Lung (tissue), 12 donors: Measurements from ENCODE around the gene ENOX2. TPM values are rescaled to one million over a fixed set of nuclear protein-coding genes. Genes with fewer than 3 reads are reported as not detected.
A peak's percentile ranks its signal among the peaks of the same experiment; 100 is the strongest.

Source experiments
- ATAC-seq: fragments of 200-7000 bp; cut with Tn5 transposase; one replicate; pipeline ENCODE4 v1.9.1; 2020; ENCODE audit warnings: moderate number of reproducible peaks; ENCODE audit not compliant: insufficient read depth, low FRiP score
- DNase-seq, 3 donors: peaks; one replicate each; pipeline ENCODE4 v3.0.0-alpha.2; 2013 to 2017
- H3K27ac ChIP-seq, 2 donors: one replicate each; pipeline ENCODE4 v1.5.1; 2013; ENCODE audit warnings: mild to moderate bottlenecking in 2 of 2, moderate library complexity in 2 of 2, control low read depth in 1 of 2, inconsistent platforms in 1 of 2, low read depth in 1 of 2, low read length in 1 of 2
- H3K27me3 ChIP-seq, 3 donors: one replicate each; pipeline ENCODE4 v1.5.1; 2013; ENCODE audit warnings: low read length in 2 of 3; ENCODE audit not compliant: control insufficient read depth in 3 of 3, insufficient read depth in 3 of 3
- H3K36me3 ChIP-seq, 4 donors: one replicate each; pipeline ENCODE4 v1.5.1; 2013; ENCODE audit warnings: low read length in 4 of 4, mild to moderate bottlenecking in 1 of 4, moderate library complexity in 1 of 4; ENCODE audit not compliant: control insufficient read depth in 4 of 4, insufficient read depth in 4 of 4
- H3K4me1 ChIP-seq, 5 donors: one replicate each; pipeline ENCODE4 v1.5.1; 2013; ENCODE audit warnings: low read length in 5 of 5, mild to moderate bottlenecking in 2 of 5, moderate library complexity in 1 of 5; ENCODE audit not compliant: control insufficient read depth in 5 of 5, insufficient read depth in 5 of 5
- H3K4me3 ChIP-seq: one replicate; pipeline ENCODE4 v1.5.1; 2013; ENCODE audit warnings: mild to moderate bottlenecking, control low read depth, moderate library complexity
- H3K9ac ChIP-seq, 2 donors: one replicate each; pipeline ENCODE4 v1.5.1; 2013; ENCODE audit warnings: low read length in 2 of 2, control low read depth in 1 of 2; ENCODE audit not compliant: insufficient read depth in 1 of 2
- H3K9me3 ChIP-seq, 4 donors: one replicate each; pipeline ENCODE4 v1.5.1; 2013; ENCODE audit warnings: low read length in 3 of 4, mild to moderate bottlenecking in 1 of 4, moderate library complexity in 1 of 4; ENCODE audit not compliant: control insufficient read depth in 4 of 4, insufficient read depth in 3 of 4
- WGBS, 2 donors: extraction: QIAGEN DNeasy Blood & Tissue Kit; methylation state at CpG; one replicate each; pipeline ENCODE4 v1.1.7; 2013; 5-methylcytosine and 5-hydroxymethylcytosine counted together
- polyA plus RNA-seq, 2 donors: library from polyadenylated mRNA; stranded (reverse); fragments of 200-250 nt; gene quantifications; one replicate each; pipeline ENCODE4 v1.2.1, GENCODE V29; 2013
- total RNA-seq, 2 donors: library from RNA; depleted of rRNA in 1 of 2; stranded (reverse); fragments of >200 nt in 1 of 2; gene quantifications; one replicate each; pipeline ENCODE4 v1.2.1, GENCODE V29; 2014 to 2021
- TF ChIP-seq, protein P1 (sequence below): IDR thresholded peaks from 2 replicates; pipeline ENCODE4 v1.5.1; 2012; ENCODE audit warnings: mild to moderate bottlenecking; ENCODE audit errors: control extremely low read depth, extremely low read depth
- donor health status: control.
- donor health status: control.
- donor health status: Bipolar disorder and iron deficiency.
- donor health status: healthy.
- donor health status: DM: yes; HTN: yes; CAD: no.

Gene ENOX2
- total and polyA plus RNA-seq, 4 donors: 3.4 to 15.8 (median 10.8) TPM

DNA sequence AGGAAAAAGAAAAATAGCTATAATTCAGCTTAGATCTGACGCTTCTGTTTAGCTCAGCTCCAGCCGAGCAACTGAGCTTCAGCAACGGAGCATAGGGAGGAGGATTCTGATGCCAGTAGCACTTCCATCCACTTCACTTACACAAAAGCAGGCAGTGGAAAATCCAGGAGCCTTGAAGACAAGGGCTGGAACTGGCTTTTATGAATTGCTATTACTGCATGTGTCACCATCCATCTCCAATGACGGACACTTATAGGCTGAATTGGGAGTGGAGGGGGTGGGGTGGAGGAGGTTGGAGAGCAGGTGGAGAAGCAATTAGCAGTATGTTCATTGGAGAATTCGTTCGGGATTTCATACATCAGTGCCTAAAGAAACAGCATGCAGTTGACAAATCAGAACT lies 15.6 kb downstream of the ENOX2 start:
- H3K36me3 ChIP-seq: no peaks in the 10 kb centered on the region
- H3K27me3 ChIP-seq: peaks cover 0 to 29% (median 14%) of the 10 kb centered on the region in 3 donors
- H3K4me3 ChIP-seq: no peak overlapping the region
- peaks cover 0 to 6% (median 0%) of the 10 kb centered on the region in 5 donors for H3K4me1 ChIP-seq
- TF ChIP-seq, protein P1, sequence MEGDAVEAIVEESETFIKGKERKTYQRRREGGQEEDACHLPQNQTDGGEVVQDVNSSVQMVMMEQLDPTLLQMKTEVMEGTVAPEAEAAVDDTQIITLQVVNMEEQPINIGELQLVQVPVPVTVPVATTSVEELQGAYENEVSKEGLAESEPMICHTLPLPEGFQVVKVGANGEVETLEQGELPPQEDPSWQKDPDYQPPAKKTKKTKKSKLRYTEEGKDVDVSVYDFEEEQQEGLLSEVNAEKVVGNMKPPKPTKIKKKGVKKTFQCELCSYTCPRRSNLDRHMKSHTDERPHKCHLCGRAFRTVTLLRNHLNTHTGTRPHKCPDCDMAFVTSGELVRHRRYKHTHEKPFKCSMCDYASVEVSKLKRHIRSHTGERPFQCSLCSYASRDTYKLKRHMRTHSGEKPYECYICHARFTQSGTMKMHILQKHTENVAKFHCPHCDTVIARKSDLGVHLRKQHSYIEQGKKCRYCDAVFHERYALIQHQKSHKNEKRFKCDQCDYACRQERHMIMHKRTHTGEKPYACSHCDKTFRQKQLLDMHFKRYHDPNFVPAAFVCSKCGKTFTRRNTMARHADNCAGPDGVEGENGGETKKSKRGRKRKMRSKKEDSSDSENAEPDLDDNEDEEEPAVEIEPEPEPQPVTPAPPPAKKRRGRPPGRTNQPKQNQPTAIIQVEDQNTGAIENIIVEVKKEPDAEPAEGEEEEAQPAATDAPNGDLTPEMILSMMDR: no peak
- no peak overlapping the region for H3K27ac ChIP-seq
- H3K9ac ChIP-seq: no peak overlapping the region
- H3K9me3 ChIP-seq: no peaks in the 10 kb centered on the region
- ATAC-seq (no peak), DNase-seq (no peak)
- 75 to 87% methylated on average over 6 of the region's 6 CpGs for WGBS, 2 donors

DNA sequence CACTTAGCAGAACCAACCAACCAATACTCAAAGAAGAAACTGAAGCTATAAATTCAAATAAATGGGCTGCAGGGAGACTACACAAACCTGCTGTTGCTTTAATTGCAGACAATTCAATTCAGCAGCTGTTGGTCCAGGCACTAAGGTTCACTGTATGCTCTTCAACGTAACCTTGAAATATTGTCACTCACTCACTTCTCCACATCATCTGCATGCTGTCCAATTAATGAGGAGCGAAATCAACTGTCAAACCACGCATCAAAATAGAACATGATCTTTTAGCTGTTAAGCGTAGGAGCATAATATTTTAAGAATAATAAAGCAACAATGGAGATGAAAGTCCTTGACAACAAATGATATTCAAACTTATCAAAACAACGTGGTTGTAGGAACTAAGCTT lies 17.0 kb downstream of the ENOX2 start:
- TF ChIP-seq, protein P1: no peak
- Histone ChIP-seq H3K27me3 (peaks cover 0 to 33% (median 14%) of the 10 kb centered on the region in 3 donors), H3K36me3 (no peaks in the 10 kb centered on the region), H3K9me3 (no peaks in the 10 kb centered on the region), H3K4me3 (no peak overlapping the region), H3K9ac (peak overlapping the region in 1 of 2 donors; percentile 19), H3K27ac (no peak overlapping the region), H3K4me1 (peaks cover 0 to 6% (median 0%) of the 10 kb centered on the region in 5 donors)
- DNase-seq (peak in 2 of 3 donors; percentile 7 to 21), ATAC-seq (no peak)
- 65 to 82% methylated on average over 5 of the region's 5 CpGs for WGBS, 2 donors

- Histone ChIP-seq H3K27me3 (peaks cover 0 to 33% (median 14%) of the 10 kb centered on the region in 3 donors), H3K36me3 (no peaks in the 10 kb centered on the region), H3K9me3 (no peaks in the 10 kb centered on the region), H3K4me1 (peaks cover 0 to 6% (median 0%) of the 10 kb centered on the region in 5 donors), H3K27ac (no peak overlapping the region), H3K4me3 (no peak overlapping the region), H3K9ac (no peak overlapping the region)
- no peak for DNase-seq
- TF ChIP-seq, protein P1: no peak
- WGBS, 2 donors: 56 to 70% methylated on average over 2 of the region's 2 CpGs
- ATAC-seq: no peak
Measured at GRCh38 chrX:130885508-130885907, 17.5 kb downstream of the ENOX2 start.

- no peak overlapping the region for H3K9ac ChIP-seq
- DNase-seq (no peak), ATAC-seq (no peak)
- H3K4me1 ChIP-seq: peaks cover 0 to 6% (median 0%) of the 10 kb centered on the region in 5 donors
- no peak overlapping the region for H3K4me3 ChIP-seq
- TF ChIP-seq, protein P1: no peak
- no peaks in the 10 kb centered on the region for H3K9me3 ChIP-seq
- H3K27me3 ChIP-seq: peaks cover 0 to 27% (median 14%) of the 10 kb centered on the region in 3 donors
- H3K27ac ChIP-seq: no peak overlapping the region
- H3K36me3 ChIP-seq: no peaks in the 10 kb centered on the region
Measured at GRCh38 chrX:130884627-130885026, 18.4 kb downstream of the ENOX2 start.
